ENCODE results near the gene FAM118A. TPM values are rescaled to one million over a fixed set of nuclear protein-coding genes. Genes with fewer than 3 reads are reported as not detected.

Gene FAM118A
- total RNA-seq, 1 experiment from 2014 or later = 37.9 TPM

DNA sequence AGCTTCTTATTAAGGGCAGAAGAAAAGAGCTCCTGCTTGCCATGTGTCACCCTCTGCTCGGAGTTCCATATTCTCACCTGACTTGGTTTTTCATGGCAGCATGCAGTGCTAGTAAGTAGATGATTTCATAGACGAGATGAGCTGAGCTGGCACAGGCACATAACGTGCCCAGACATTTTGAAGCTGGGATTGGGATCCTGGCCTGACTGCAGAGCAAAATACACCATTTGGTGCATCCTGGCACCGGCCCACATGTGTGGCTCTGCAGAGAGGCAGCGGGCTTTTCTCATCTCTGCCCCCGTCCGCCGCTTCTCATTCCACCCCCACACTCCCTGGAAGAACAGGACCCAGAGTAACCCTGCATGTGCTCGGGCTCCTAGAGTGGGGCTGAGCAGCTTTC is 24.8 kb downstream of the FAM118A start:
- no peak overlapping the region for H3K23ac ChIP-seq (ENCODE audit: insufficient read length, low read depth, low read length)
- no peak overlapping the region for H2AK5ac ChIP-seq (ENCODE audit: insufficient read length, low read length)
- no peaks in the 10 kb centered on the region for H3K27me3 ChIP-seq (ENCODE audit: insufficient read depth, low read length)
- H3K18ac ChIP-seq (ENCODE audit: insufficient read length, low read depth, low read length) = no peak overlapping the region
- H3K9me3 Mint-ChIP-seq = no peaks in the 10 kb centered on the region; a peak in 1 of 5 replicates
- TF ChIP-seq, protein P1, sequence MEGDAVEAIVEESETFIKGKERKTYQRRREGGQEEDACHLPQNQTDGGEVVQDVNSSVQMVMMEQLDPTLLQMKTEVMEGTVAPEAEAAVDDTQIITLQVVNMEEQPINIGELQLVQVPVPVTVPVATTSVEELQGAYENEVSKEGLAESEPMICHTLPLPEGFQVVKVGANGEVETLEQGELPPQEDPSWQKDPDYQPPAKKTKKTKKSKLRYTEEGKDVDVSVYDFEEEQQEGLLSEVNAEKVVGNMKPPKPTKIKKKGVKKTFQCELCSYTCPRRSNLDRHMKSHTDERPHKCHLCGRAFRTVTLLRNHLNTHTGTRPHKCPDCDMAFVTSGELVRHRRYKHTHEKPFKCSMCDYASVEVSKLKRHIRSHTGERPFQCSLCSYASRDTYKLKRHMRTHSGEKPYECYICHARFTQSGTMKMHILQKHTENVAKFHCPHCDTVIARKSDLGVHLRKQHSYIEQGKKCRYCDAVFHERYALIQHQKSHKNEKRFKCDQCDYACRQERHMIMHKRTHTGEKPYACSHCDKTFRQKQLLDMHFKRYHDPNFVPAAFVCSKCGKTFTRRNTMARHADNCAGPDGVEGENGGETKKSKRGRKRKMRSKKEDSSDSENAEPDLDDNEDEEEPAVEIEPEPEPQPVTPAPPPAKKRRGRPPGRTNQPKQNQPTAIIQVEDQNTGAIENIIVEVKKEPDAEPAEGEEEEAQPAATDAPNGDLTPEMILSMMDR (conservative IDR thresholded peaks at IDR 0.05) = no peak
- H4K8ac ChIP-seq (replicated peaks; ENCODE audit: insufficient read length, low read depth, low read length) = no peak overlapping the region
- no peak overlapping the region for H3K56ac ChIP-seq (ENCODE audit: insufficient read length, low read depth, low read length)
- H2BK120ac ChIP-seq (ENCODE audit: low read depth, low read length, poor library complexity, severe bottlenecking) = no peak overlapping the region
- H3K4me1 Mint-ChIP-seq = 0 out of 4 replicates have a peak, but pooled peaks cover 0 to 2% of the 10 kb centered on the region in 2 experiments
- H3K4me1 ChIP-seq (ENCODE audit: insufficient read depth, low read length) = no peaks in the 10 kb centered on the region
- H3K79me2 ChIP-seq (ENCODE audit: insufficient read depth, low read length) = no peaks in the 10 kb centered on the region
- H2BK5ac ChIP-seq (ENCODE audit: insufficient read length, low read length) = no peak overlapping the region
- H2BK20ac ChIP-seq (ENCODE audit: low read depth, low read length, poor library complexity, severe bottlenecking) = no peak overlapping the region
- no peak overlapping the region for H3K9ac ChIP-seq (ENCODE audit: extremely low read depth, insufficient read length, low read length)
- H4K91ac ChIP-seq (ENCODE audit: insufficient read length, low read depth, low read length) = no peak overlapping the region
- no peak overlapping the region; a peak in 1 of 7 replicates for H3K27ac Mint-ChIP-seq
- H3K4ac ChIP-seq (ENCODE audit: low read depth, low read length) = no peak overlapping the region
- no peaks in the 10 kb centered on the region for H3K9me3 ChIP-seq (ENCODE audit: control insufficient read depth, low read depth, low read length)
- H3K4me2 ChIP-seq (ENCODE audit: insufficient read depth, insufficient read length, low read length) = no peak overlapping the region
- H3K14ac ChIP-seq (ENCODE audit: insufficient read depth, low read length) = no peak overlapping the region
- H2AFZ ChIP-seq (ENCODE audit: low read length) = no peak overlapping the region
- H3K27ac ChIP-seq (ENCODE audit: insufficient read length, low read depth, low read length) = no peak overlapping the region
- H3K23me2 ChIP-seq (ENCODE audit: insufficient read length, low read depth, low read length, poor library complexity, severe bottlenecking) = no peaks in the 10 kb centered on the region
- H2BK15ac ChIP-seq (ENCODE audit: low read depth, low read length) = no peak overlapping the region
- WGBS (ENCODE audit: extremely low coverage, insufficient read length, low lambda C conversion rate) = no CpG with 5 or more reads among the region's 9 CpGs
- no peak overlapping the region for H2BK12ac ChIP-seq (ENCODE audit: insufficient read length, low read depth, low read length)
- DNase-seq = no peak
- no peak overlapping the region for H4K5ac ChIP-seq (ENCODE audit: insufficient read length, low read depth, low read length)
- H3K27me3 Mint-ChIP-seq (ENCODE audit: low read depth) = no peaks in the 10 kb centered on the region
- no peaks in the 10 kb centered on the region for H3K79me1 ChIP-seq (ENCODE audit: insufficient read depth, low read depth, low read length, poor library complexity, severe bottlenecking)
- H3T11ph ChIP-seq (ENCODE audit: low read length) = no peak overlapping the region
- peaks cover 6 to 75% (median 56%) of the 10 kb centered on the region in 3 experiments; a peak in 6 of 7 replicates for H3K36me3 Mint-ChIP-seq (ENCODE audit: insufficient read depth in 1 of 3, low read depth in 3 of 3)
- no peaks in the 10 kb centered on the region for H4K20me1 ChIP-seq (ENCODE audit: control insufficient read depth, insufficient read depth, insufficient read length)
- no peak overlapping the region for H3K4me3 Mint-ChIP-seq
